ENCODE data around the gene AWAT2. TPM values are rescaled to one million over a fixed set of nuclear protein-coding genes. Genes with fewer than 3 reads are reported as not detected.
"Not testable (repeated sequence)": the region's sequence is repeated elsewhere in the genome, so short reads cannot be mapped to it uniquely, and the experiment has no call there.

The AWAT2 gene
- total RNA-seq, 1 donor from 2014 or later, result not detected

DNA sequence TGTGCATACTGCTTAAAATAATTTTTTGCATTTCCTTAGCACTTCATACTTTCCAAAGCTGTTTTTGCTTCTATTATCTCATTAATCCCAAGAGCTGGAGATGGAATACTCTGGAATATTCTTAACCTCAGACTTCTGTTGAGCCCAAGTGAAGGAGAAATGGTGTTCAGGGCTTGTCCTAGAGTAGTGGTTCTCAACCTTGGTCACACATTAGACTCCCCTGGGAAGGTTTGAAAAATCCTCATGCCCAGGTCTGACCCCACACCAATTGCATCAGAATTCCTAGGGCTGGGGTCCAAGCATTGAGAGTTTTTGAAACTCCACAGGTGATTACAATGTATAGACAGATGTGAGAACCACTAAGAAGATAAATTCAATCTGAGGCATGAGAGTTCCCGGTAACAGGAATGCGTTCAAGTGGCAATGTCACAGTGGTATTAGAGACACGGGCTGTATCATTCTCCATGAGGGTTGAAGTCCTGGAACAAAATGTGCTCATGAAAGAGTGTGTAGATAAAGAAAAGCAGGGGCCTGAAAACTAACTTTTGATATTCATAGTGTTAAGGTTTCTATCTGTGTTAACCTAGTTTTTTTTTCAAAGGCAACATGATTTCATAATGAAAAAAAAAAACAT, 47.9 kb downstream of the AWAT2 start:
- H3K9me3 Mint-ChIP-seq (ENCODE audit: low read depth), result peaks cover 21% of the 10 kb centered on the region
- no peak overlapping the region for H3K4me3 Mint-ChIP-seq (ENCODE audit: unreplicated experiment)
- DNase-seq (ENCODE audit: low spot score), result no peak

DNA sequence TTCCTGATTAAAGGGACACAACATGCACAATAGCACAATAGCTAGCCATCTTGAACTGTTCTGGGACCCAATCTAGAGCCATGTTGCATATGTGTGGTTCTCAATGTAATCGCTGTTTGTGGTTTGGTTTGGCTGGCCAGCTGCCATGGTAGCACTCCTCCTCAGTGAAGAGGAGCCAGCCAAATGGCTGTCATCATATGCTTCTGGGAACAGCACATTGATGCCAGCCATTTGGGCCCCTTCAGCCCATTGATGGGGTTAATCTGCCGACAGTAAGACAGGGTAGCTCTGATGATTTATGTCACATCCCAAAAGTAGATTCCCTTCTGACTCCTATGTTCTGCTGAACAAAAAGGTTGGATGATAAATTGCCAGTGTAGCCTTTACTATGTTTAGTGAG, 48.5 kb downstream of the AWAT2 start:
- H3K4me1 Mint-ChIP-seq (ENCODE audit: low read depth), result no peaks in the 10 kb centered on the region
- H3K27me3 Mint-ChIP-seq (ENCODE audit: low read depth), result no peaks in the 10 kb centered on the region
- no peak overlapping the region for H3K4me3 Mint-ChIP-seq (ENCODE audit: unreplicated experiment)
- no peak for DNase-seq (ENCODE audit: low spot score)
- H3K27ac Mint-ChIP-seq (ENCODE audit: unreplicated experiment), result no peak overlapping the region
- TF ChIP-seq, protein P1, sequence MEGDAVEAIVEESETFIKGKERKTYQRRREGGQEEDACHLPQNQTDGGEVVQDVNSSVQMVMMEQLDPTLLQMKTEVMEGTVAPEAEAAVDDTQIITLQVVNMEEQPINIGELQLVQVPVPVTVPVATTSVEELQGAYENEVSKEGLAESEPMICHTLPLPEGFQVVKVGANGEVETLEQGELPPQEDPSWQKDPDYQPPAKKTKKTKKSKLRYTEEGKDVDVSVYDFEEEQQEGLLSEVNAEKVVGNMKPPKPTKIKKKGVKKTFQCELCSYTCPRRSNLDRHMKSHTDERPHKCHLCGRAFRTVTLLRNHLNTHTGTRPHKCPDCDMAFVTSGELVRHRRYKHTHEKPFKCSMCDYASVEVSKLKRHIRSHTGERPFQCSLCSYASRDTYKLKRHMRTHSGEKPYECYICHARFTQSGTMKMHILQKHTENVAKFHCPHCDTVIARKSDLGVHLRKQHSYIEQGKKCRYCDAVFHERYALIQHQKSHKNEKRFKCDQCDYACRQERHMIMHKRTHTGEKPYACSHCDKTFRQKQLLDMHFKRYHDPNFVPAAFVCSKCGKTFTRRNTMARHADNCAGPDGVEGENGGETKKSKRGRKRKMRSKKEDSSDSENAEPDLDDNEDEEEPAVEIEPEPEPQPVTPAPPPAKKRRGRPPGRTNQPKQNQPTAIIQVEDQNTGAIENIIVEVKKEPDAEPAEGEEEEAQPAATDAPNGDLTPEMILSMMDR (IDR thresholded peaks at IDR 0.05), result no peak
- H3K9me3 Mint-ChIP-seq (ENCODE audit: low read depth), result peaks cover 21% of the 10 kb centered on the region
- H3K36me3 Mint-ChIP-seq (ENCODE audit: low read depth), result no peaks in the 10 kb centered on the region

More for the DNA sequence above, 47.9 kb downstream of the AWAT2 start:
- Mint-ChIP-seq H3K27ac (ENCODE audit: unreplicated experiment) (no peak overlapping the region), H3K36me3 (ENCODE audit: low read depth) (no peaks in the 10 kb centered on the region), H3K4me1 (ENCODE audit: low read depth) (no peaks in the 10 kb centered on the region), H3K27me3 (ENCODE audit: low read depth) (no peaks in the 10 kb centered on the region)
- TF ChIP-seq, protein P1 (IDR thresholded peaks at IDR 0.05), result no peak

DNA sequence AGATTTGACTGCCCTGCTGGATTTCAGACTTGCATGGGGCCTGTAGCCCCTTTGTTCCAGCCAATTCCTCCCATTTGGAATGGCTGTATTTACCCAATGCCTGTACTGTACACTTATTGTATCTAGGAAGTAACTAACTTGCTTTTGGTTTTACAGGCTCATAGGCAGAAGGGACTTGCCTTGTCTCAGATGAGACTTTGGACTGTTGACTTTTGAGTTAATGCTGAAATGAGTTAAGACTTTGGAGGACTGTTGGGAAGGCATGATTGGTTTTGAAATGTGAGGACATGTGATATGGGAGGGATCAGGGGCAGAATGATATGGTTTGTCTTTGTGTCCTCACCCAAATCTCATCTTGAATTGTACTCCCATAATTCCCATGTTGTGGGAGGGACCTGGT, 51.4 kb downstream of the AWAT2 start:
- not testable (repeated sequence) for H3K36me3 Mint-ChIP-seq (ENCODE audit: low read depth); H3K4me1 Mint-ChIP-seq (ENCODE audit: low read depth)

DNA sequence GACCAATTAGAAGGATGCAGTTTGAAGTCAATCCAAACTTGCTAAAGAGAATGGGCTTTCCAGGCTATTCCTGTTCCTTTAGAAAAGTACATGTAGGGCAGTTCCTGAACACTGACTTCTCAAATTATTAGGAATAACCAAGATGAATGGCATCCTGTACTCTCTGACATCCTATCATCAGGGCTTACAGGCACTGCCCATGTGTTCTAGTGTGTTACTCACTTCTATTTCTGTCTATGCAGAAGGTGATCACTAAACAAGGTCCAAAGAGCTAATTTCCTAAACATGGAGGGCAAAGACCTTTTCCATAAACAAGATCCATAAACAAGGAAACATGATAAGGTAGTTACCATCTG, 53.6 kb downstream of the AWAT2 start:
- Mint-ChIP-seq H3K27ac (ENCODE audit: unreplicated experiment) (no peak overlapping the region), H3K27me3 (ENCODE audit: low read depth) (no peaks in the 10 kb centered on the region), H3K36me3 (ENCODE audit: low read depth) (no peaks in the 10 kb centered on the region), H3K4me1 (ENCODE audit: low read depth) (no peaks in the 10 kb centered on the region), H3K9me3 (ENCODE audit: low read depth) (peaks cover 26% of the 10 kb centered on the region), H3K4me3 (ENCODE audit: unreplicated experiment) (no peak overlapping the region)
- DNase-seq (ENCODE audit: low spot score), result no peak
- TF ChIP-seq, protein P1 (IDR thresholded peaks at IDR 0.05), result no peak

More for the DNA sequence above, 51.4 kb downstream of the AWAT2 start:
- DNase-seq (ENCODE audit: low spot score); H3K27me3 Mint-ChIP-seq (ENCODE audit: low read depth); H3K27ac Mint-ChIP-seq (ENCODE audit: unreplicated experiment); H3K4me3 Mint-ChIP-seq (ENCODE audit: unreplicated experiment): not testable (repeated sequence)
- peaks cover 21% of the 10 kb centered on the region for H3K9me3 Mint-ChIP-seq (ENCODE audit: low read depth)

DNA sequence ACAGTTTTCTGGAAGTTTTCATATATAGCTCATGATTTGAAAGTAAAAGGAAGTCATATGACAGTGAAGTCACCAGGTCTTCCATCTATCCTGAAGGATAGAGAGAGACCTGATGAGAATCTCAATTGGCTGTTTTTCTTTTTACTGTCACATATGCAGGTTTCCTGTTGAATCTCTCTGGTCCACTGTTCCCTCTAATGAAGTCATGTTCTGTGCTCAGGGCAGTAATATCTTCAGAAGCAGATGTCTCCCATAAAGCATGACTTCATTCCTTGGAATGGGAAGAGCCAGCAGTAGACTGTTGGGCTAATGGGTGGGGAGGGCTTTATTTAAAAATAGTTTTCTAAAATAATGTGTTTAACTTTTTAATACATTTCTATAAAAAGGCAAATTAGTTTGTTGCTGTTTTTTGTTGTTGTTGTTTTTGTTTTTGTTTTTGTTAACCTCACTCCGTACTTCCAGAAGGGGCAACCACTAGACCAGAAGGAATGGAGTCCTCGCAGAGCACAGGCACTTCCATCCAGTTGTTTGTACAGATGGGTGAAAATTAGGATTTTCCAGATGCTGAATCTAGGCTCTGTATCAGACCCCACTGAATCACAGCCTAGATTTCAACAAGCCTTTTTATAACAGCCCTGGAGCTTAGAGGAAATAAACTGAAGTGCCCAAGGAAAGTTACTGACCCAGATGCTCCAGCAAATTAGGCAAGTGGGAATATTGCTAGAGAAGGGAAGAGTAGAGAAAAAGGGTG, 54.2 kb downstream of the AWAT2 start:
- TF ChIP-seq, protein P1 (IDR thresholded peaks at IDR 0.05), result no peak
- peaks cover 26% of the 10 kb centered on the region for H3K9me3 Mint-ChIP-seq (ENCODE audit: low read depth)
- no peaks in the 10 kb centered on the region for H3K4me1 Mint-ChIP-seq (ENCODE audit: low read depth)

More for the DNA sequence above, 54.2 kb downstream of the AWAT2 start:
- Mint-ChIP-seq H3K27ac (ENCODE audit: unreplicated experiment) (no peak overlapping the region), H3K36me3 (ENCODE audit: low read depth) (no peaks in the 10 kb centered on the region), H3K27me3 (ENCODE audit: low read depth) (no peaks in the 10 kb centered on the region), H3K4me3 (ENCODE audit: unreplicated experiment) (no peak overlapping the region)
- DNase-seq (ENCODE audit: low spot score), result no peak
